GM19455 (cell line): ENCODE results near the gene BLOC1S2.
"Not testable (repeated sequence)": the region's sequence is repeated elsewhere in the genome, so short reads cannot be mapped to it uniquely, and the experiment has no call there.

ENCODE experiments used
- ATAC-seq: cut with Tn5 transposase; IDR thresholded peaks from one replicate; pipeline ENCODE4 v1.9.1; 2021; ENCODE audit not compliant: unreplicated experiment

Gene BLOC1S2

DNA sequence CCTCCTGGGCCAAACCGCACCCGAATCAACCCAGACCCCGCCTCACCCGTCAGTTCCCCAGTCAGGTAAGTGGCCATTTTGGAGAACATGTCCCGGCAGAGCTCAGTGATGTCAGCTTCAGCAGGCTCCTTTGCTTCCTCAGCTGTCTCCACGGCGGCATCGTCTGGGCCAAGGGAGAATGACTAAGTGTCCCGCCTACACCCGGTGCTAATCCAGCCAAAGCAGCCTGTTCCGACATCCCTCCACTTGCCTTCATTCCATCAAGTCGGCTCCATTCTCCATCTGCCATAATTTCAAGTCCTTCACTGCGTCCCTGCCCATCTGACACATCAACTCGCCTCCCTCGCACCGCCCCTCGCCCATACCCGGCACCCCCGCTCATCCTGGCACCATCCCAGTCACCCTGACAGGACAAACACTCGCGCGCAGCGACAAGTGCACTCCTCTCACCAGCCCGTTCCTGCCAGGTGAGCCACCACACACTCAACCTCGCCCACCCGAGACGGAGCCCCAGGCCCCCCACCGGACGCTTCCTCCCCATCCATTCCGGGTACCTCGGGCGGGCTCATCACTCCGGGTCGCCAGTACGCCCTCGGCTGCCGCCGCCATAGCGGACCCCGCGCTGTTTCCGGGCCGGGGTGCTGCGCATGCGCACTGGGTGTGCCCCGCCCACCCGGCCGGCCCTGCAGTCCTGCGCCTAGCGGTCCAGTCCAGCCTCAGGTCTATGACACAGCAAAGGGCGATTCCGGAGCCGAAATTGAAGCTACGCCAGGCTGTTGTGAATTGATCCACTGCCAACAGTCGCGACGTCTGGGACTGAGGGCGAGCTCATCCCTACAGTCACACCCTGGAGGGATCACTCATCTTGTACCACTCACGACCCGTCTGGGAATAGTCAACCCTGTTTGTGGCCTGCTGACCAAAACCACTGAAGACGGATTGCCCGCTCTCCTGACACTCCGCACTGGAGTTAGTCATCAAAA lies at the start of gene BLOC1S2:
BLOC1S2 (minus strand) TSS at position 630 of the 983 bp plus-strand sequence; CDS start at position 609, 21 bp downstream.
- ATAC-seq, result peak; percentile 91

DNA sequence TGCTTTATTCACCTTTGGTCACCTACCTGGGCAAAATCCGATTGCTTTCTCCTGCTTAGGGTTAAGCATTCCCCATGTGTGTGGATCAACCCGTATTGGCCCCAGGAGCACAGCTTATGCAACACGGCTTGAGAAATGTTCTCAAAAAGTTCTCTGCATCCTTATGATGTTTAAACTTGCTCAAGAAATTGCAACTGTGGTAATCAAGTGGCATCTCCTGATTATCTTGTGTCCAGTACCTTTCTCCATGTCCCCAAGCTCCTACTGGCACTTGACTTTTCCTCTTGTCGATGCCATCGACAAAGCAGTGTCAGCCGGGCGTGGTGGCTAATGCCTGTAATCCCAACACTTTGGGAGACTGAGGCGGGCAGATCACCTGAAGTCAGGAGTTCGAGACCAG lies 48.3 kb upstream of the BLOC1S2 start:
- no peak for ATAC-seq

DNA sequence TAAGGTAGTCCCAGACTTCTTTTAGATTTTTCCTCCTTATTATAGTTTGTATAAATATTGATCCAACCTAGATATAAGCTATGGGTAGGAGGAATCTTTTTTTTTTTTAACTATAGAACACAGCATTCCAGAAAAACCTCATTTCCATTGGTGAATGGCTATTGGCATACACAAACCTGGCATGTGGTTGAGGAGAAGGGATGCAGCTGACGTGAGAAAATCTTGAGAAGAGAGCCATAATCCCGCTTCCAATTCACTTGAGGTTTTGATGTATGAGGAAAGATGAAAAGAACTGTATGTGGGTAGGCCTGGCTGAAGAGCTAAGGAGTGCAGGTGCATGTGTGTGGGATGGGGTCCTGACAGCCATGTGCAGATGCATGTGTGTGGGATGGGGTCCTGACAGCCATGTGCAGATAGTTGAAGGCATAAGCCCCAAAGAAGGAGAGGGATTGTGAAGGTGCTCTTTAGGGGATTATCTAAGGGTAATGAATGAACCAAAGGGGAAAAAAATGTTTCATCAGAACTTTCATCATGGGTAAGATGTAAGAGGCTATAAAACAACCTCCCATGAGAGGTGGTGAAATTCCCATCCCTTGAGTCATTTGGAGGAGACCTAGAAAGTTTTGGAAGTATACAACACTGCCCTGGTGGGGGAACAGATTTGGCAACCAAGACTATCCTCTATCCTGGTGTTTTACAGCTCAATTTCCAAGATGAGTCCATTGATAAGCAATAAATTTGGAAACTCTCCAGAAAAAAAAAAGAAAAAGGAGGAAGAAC lies 47.4 kb upstream of the BLOC1S2 start:
- ATAC-seq, result no peak

DNA sequence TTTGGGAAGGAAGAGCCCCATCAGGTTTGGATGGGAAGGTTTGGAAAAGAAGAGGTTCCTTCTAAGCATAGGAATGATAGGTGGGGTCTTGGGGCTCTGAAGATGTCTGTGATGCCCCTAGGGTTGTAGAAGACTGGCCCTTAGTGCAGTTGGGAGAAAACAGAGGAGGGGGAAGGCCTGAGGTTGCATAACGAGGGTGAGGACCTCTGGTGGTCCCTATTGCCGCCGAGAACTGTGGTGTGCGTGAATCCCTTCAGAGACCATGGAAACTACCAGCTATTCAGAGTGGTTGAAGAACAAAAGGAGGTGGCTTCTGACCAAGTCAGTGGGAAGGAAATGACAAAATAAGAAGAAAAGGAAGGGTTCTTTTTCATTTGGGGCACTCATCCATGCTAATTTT lies 46.6 kb upstream of the BLOC1S2 start:
- no peak for ATAC-seq

DNA sequence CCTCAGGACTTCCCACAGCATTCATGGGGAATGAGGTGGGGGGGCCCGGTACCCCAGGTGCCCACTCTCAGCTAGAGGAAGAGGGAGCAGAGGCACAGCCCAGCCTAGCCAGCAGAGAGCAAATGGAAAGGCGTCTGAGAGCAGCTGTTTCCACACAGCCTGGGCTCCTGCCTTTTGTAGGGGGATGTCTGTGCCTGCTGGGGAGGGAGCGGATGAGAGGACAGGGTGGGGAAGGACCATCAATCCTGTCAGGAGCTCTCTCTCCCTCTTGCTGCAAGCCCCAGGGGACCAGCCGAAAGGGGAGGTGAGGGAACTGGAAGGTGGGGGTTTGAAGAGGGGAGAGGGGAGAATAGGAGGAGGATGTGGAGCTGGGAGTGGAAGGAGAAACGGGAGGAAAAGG lies 43.6 kb upstream of the BLOC1S2 start, which contains the start of gene PKD2L1:
PKD2L1 (minus strand) TSS at position 150 of the 400 bp plus-strand sequence; CDS start at position 25, 125 bp downstream.
- ATAC-seq, result no peak

DNA sequence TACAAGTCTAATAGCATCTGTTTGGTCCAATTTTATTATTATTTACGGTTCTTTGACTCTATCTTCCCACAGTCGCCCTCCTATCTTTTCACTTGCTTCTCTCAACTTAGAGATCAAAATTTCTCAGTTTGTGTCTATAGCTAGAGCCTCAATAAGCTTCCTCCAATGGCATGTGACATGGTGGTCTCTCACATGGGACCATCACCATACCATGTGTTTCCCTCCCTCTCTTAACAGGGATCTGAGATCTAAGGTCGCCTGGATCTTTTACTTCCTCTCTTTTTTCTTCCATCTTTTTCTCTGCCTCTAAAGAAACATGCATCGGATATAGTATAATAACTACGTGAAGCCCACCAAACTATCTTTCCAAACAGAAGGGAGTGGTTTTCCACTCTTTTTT lies 41.7 kb upstream of the BLOC1S2 start:
- ATAC-seq, result no peak

DNA sequence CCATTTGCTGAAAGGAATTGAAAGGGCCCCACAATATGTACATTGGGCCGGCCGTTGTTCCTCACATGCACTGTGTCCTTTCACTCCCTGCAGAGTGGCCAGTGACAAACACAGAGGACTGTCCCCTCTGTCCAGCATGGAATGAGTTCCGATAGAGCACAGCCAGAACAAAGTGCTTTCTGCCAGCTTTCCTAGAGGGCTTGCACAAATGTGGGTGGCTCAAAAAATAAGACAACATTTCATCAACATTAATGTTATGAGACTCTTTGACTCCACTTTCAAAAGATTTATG lies 41.2 kb upstream of the BLOC1S2 start:
- ATAC-seq, result no peak

DNA sequence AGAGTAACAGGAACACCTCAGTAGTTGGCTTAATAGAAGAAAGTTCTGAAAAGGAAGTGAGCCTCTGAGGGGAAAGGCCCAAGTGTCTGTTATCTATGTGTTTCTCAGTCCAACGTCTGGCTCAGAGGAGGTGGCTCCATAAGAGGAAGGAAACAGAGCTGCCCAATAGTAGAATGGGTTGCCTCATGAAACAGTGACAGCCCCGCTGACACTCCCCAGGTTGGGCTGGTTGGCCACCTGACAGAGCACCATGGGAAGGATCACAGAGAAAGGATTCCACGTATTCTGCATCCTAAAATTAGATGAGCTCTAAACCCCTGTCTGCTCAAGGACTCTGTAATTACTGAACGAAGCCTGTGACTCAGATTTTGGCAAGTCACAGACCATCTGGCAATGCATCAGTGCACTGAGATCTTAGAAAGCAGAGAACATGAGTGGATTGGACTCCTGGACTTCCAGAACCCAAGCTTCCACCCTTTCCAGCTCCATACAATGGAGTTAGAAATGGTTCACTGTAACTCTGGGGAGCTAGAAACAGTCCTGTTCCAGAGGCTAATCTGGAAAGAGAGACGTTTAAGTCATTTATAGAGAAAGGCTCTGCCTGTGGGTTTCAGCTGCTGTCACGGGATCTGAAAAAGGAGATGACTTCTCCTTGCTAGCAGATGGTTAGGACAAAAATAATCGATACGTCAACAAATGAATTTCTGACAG lies 40.7 kb upstream of the BLOC1S2 start:
- peak; percentile 97 for ATAC-seq

DNA sequence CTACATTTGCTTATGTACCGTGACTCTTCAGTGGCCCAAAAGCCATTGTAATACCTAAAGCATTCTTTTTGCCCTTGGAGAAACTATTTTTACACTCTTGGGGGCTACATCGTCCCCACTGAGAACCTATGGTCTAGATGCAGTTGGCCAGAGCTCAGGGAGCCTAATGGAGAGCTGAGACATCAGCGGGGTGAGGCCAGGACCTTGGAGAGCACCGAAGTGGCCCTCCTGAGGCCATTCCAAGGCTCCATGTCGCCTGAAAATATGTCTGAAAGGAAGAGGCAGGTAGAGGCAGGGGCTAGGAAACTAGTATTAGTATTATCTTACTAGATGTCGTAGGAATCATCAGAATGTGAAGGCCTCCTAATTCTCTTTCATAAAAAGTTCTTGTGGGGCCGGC lies 38.7 kb upstream of the BLOC1S2 start:
- ATAC-seq, result no peak

DNA sequence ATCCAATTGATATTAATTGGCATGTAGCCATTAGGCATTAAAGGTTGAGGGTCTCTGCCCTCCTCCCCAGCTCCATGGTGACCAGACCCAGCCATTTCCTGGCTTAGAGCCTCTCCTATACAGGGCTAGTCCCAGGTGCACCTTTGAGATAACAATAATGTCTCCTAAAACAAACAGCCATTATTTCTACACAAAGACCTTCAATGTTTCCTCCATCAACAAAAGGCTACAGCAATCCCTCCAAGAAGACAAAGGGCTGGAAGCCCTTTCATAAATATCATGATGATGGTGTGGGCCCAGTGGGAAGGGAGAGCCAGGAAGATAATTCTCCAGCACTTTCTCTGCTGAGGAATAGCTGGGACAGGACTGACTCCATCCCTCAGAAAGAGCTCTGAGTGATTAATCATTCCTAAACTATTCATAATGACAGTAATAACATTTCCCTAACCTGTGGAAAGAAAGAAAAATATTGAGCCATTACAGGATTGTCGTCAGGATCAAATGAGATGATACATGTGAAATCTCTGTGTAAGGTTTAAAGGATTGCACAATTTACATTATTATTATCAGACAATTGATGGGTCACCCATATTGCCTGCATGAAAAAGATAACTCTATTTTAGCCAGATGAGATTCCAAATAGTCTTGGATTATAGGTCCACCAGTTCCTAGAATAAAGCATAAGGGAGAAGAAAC lies 33.4 kb upstream of the BLOC1S2 start:
- ATAC-seq, result no peak

DNA sequence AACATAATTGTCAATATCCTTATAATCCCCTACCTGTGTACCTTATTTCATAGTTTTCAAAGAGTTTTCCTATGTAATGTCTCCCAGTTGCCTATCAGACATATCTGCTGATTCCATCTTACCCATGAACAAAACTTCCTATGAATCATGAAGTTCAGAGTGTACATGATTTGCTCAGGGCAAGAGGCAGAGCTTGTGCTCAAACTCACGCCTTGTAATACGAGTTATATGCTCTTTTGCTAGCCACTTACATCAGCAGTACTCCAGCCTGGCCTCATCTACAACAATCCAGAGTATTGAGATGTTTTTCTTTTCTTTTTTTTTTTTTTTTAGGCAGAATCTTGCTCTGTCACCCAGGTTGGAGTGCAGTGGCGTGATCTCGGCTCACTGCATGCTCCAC lies 31.7 kb upstream of the BLOC1S2 start:
- no peak for ATAC-seq

DNA sequence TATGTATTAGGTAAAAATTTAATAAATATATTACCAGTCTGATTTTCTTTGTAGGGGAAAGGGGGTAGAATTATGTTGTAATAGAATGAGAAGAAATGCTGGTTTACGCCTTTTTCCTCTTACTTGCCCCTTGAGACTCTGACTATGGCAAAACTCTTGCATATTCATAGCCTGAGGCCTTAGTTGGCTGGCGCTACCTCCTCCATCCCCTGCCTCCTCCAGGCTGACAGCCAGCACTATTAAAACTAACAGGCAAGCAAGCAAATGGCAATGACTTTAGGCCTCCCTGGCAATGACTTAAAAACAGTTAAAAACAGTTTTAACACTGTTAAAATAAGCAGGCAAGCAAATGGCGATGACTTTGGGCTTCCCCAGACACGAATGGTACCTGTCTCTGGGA lies 29.1 kb upstream of the BLOC1S2 start:
- ATAC-seq, result no peak

DNA sequence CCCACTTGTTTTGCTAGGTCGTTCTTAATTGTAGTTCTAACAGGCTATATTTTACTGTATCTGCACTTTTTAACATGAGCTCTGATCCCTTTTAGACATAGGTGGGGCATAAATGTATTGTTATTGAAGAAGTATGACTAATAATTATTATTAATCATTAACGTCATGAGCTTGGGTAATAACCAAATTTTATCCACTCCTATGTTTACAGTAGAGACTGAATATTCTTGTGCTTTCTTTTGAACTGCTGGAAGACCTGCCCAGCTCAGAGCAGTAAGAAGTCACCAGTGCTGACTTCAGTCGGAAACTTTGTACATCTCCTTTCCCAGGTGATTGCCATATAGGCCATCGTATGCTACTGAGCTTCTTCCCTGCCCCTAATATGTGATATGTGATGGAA lies 24.8 kb upstream of the BLOC1S2 start:
- no peak for ATAC-seq

DNA sequence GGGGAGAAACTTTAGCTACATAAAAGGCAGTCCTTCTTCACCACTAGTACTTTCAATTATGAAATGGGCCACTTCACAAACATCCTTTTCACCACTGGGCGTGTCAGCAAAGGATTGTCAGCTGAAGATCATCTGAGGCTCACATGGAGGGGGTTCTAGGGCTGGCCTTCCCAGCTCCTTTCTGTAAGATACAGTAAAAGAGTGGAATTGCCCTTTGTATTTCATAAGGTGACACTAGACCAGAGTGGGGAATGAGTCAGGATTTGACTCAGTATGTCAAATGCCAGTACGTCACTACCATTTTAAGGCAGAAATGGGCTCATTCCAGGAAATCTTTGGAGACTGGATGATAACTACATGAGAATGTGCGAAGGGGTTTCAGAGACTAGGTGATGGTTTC lies 21.2 kb upstream of the BLOC1S2 start:
- no peak for ATAC-seq

DNA sequence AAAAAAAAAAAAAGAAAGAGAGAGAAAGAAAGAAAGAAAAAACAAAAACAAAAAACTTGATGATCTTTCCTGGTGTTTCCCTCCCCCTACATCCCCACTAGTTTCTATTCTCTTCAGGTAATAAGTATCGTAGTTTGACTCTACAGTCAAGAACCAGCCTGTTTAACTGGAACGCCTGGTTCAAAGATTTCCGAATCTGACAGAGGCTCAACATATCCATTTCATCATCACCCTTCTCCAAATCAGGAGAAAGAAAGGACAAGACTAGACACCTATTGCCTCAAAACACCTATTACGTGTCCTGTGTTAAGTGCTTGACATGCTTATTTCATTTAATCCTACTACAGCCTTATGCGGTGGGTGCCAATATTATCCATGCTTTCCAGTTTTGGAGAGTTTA lies 20.4 kb upstream of the BLOC1S2 start:
- no peak for ATAC-seq

DNA sequence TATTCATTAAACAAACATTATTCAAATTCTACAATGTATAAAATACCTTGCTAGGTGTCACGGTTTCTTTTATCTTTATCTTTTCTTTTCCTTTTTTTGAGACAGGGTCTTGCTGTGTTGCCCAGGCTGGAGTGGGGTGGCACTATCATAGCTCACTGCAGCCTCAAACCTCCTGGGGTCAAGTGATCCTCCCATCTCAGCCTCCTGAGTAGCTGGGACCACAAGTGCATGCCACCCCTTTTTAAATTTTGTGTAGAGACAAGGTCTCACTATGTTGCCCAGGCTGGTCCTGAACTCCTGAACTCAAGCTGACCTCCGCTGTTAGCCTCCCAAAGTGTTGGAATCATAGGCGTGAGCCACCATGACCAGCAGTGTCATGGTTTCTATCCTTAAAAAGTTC lies 17.9 kb upstream of the BLOC1S2 start:
- no peak for ATAC-seq

DNA sequence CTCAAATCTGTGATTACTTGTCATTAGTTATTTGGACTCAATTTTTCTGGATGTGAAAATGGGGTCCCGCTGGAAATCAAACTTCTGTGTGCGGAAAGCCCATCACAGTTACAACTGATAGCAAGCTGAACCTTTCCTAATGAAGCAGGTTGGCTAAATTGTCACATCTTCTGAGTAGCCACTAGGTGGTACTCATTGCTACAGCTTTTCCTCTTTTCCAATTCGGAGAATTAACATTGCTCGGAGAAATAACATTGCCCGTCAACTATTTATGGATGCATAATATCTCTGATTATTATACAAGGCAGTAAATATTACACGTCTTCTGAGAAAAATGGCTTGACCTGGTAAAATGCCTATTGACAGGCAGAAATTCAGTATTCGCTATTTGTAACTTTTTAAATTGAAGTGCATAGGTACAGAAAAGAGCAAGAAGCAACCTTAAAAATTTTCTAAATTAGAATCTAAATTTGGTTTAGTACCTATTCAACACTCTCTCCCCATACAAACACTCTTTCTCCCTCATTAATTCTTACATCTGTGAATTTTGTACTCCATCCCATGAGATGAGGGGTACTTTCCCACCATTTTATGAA lies 17.3 kb upstream of the BLOC1S2 start:
- no peak for ATAC-seq

DNA sequence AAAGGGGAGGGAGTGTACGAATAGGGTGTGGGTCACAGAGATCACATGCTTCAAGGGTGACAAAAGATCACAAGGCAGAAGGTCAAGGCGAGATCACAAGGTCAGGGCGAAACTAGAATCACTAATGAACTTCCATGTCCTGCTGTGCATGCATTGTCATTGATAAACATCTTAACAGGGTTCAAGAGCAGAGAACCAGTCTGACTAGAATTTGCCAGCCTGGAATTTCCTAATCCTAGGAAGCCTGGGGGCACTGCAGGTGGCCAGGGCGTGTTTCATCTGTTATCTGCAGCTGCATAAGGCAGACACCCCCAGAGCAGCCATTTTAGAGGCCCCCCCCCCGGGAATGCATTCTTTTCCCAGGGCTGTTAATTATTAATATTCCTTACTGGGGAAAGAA lies 14.6 kb upstream of the BLOC1S2 start:
- not testable (repeated sequence) for ATAC-seq

DNA sequence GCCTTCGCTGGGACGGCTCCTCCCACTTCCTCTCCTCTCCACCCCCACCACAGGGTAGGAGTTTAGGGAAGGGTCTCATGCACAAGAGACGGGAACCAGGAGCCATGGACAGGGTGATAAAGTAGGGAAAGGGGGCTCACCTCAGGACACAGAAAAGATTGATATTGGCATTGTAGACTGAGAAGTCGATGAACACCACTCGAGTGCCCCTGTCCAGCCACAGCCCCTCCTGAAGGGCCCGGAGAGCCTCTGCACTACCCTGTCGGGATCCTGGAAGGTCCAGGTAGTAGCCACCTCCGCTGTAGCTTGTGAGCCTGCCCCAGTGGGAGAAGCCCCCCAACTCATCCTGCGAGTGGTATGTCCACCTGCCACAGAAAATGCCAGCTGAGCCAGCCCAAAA lies 10.8 kb upstream of the BLOC1S2 start:
- no peak for ATAC-seq

DNA sequence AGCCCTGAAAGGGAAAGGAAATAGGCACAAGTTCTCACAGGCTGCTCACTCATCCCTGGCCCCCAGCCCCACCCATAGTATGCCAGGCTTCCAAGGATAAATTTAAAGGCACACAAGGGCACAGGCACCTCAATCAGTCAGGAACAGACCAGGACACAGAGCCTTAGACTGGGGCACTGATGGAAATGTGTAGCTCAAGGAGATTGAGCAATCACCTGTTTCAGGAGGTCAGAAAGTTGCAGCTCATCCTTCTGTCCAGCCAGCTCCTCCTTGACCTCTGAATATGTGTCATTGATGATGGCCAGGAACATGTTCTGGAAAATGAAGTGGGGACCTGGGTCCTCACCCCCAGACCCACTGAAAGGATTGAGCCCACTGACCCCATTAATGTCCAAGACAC lies 6.6 kb upstream of the BLOC1S2 start:
- no peak for ATAC-seq
